ENCODE measurements around the gene ANKRD10.
"Not testable (repeated sequence)": the region's sequence is repeated elsewhere in the genome, so short reads cannot be mapped to it uniquely, and the experiment has no call there.

The ANKRD10 gene

DNA sequence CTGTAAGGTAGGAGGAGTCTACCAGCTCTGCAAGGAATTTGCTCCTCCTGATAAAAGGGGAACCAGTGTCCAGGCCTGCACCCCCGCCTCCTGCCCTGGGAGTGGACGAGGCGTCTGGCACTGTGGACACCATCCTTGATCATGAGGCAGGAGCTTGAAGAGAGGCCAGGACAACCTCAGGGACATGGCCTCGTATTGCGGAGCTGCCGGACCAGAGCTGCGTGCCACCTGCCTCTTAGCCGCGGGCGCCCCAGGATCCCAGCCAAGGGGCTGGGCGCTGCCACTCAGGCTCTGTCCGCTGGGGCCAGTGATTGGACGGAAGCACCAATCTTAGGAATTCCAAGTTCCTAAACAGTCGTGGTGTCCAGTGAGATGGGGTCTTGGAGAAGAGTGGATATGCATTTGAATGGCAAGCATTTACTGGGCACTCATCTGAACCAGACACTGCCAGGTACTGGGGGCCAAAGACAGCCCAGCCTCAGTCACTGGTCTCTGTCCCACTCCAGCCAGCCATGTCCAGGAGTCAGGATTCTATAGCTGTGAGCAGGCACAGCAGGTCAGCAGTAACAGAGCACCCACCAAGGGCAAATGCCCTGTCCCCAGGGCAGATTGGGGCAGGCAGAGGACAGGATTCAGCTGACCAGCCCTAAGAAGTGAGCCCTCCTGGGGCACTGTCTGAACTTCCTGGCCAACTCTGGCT is 39.1 kb upstream of the ANKRD10 start:
- TF ChIP-seq ISL1 (CRISPR knock-in tag; IDR thresholded peaks at IDR 0.05) (no peak), RARB (CRISPR knock-in tag; IDR thresholded peaks at IDR 0.05) (no peak), GLIS3 (CRISPR knock-in tag; IDR thresholded peaks at IDR 0.05) (no peak), TCF4 (CRISPR knock-in tag; IDR thresholded peaks at IDR 0.05; ENCODE audit: borderline replicate concordance) (no peak), OSR1 (CRISPR knock-in tag; IDR thresholded peaks at IDR 0.05) (no peak), BACH2 (CRISPR knock-in tag; IDR thresholded peaks at IDR 0.05; ENCODE audit: borderline replicate concordance) (no peak), CSDC2 (CRISPR knock-in tag; IDR thresholded peaks at IDR 0.05) (no peak), ZNF565 (CRISPR knock-in tag; conservative IDR thresholded peaks at IDR 0.05; ENCODE audit: low read depth) (no peak), PPARA (CRISPR knock-in tag; IDR thresholded peaks at IDR 0.05; ENCODE audit: borderline replicate concordance) (no peak), ZFP30 (CRISPR knock-in tag; IDR thresholded peaks at IDR 0.05) (no peak), TOX (CRISPR knock-in tag; IDR thresholded peaks at IDR 0.05; ENCODE audit: borderline replicate concordance) (no peak), ZC3H10 (CRISPR knock-in tag; IDR thresholded peaks at IDR 0.05) (no peak)
- TF ChIP-seq, protein P1, sequence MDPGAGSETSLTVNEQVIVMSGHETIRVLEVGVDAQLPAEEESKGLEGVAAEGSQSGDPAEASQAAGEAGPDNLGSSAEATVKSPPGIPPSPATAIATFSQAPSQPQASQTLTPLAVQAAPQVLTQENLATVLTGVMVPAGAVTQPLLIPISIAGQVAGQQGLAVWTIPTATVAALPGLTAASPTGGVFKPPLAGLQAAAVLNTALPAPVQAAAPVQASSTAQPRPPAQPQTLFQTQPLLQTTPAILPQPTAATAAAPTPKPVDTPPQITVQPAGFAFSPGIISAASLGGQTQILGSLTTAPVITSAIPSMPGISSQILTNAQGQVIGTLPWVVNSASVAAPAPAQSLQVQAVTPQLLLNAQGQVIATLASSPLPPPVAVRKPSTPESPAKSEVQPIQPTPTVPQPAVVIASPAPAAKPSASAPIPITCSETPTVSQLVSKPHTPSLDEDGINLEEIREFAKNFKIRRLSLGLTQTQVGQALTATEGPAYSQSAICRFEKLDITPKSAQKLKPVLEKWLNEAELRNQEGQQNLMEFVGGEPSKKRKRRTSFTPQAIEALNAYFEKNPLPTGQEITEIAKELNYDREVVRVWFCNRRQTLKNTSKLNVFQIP (CRISPR knock-in tag; IDR thresholded peaks at IDR 0.05; ENCODE audit: borderline replicate concordance, low read depth), result no peak
- TF ChIP-seq, protein P2, sequence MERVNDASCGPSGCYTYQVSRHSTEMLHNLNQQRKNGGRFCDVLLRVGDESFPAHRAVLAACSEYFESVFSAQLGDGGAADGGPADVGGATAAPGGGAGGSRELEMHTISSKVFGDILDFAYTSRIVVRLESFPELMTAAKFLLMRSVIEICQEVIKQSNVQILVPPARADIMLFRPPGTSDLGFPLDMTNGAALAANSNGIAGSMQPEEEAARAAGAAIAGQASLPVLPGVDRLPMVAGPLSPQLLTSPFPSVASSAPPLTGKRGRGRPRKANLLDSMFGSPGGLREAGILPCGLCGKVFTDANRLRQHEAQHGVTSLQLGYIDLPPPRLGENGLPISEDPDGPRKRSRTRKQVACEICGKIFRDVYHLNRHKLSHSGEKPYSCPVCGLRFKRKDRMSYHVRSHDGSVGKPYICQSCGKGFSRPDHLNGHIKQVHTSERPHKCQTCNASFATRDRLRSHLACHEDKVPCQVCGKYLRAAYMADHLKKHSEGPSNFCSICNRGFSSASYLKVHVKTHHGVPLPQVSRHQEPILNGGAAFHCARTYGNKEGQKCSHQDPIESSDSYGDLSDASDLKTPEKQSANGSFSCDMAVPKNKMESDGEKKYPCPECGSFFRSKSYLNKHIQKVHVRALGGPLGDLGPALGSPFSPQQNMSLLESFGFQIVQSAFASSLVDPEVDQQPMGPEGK (CRISPR knock-in tag; IDR thresholded peaks at IDR 0.05; ENCODE audit: borderline replicate concordance), result no peak
- TF ChIP-seq, protein P3, sequence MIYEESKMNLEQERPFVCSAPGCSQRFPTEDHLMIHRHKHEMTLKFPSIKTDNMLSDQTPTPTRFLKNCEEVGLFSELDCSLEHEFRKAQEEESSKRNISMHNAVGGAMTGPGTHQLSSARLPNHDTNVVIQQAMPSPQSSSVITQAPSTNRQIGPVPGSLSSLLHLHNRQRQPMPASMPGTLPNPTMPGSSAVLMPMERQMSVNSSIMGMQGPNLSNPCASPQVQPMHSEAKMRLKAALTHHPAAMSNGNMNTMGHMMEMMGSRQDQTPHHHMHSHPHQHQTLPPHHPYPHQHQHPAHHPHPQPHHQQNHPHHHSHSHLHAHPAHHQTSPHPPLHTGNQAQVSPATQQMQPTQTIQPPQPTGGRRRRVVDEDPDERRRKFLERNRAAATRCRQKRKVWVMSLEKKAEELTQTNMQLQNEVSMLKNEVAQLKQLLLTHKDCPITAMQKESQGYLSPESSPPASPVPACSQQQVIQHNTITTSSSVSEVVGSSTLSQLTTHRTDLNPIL (CRISPR knock-in tag; IDR thresholded peaks at IDR 0.05; ENCODE audit: low read depth), result no peak
- ATAC-seq, result no peak

DNA sequence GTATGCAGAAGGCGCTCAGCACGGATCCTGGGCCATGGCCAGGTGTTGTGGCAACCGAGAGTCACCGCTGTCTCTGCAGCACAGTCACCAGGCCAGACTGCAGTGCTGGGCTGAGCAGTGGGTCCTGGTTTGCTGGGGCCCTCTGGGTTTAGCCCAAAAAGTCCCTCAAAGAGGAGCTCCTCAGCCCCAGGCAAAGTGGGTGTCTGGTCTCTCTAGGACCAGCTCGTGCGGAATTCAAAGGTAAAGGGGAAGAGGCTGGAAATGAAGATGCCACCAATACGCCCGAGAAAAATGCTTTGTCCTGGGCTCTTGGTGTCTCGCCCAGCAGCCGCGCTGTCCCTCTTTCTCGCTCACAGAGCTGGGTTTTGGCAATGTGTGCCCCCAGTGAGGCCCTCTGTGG is 38.5 kb upstream of the ANKRD10 start:
- TF ChIP-seq PPARA (CRISPR knock-in tag; IDR thresholded peaks at IDR 0.05; ENCODE audit: borderline replicate concordance) (no peak), ZFP30 (CRISPR knock-in tag; IDR thresholded peaks at IDR 0.05) (no peak), CSDC2 (CRISPR knock-in tag; IDR thresholded peaks at IDR 0.05) (no peak), ZC3H10 (CRISPR knock-in tag; IDR thresholded peaks at IDR 0.05) (no peak), GLIS3 (CRISPR knock-in tag; IDR thresholded peaks at IDR 0.05) (no peak), ZNF70 (CRISPR knock-in tag; IDR thresholded peaks at IDR 0.05) (no peak), TCF4 (CRISPR knock-in tag; IDR thresholded peaks at IDR 0.05; ENCODE audit: borderline replicate concordance) (no peak), ARNTL (CRISPR knock-in tag; IDR thresholded peaks at IDR 0.05; ENCODE audit: borderline replicate concordance, low read depth) (no peak)
- no peak for ATAC-seq

DNA sequence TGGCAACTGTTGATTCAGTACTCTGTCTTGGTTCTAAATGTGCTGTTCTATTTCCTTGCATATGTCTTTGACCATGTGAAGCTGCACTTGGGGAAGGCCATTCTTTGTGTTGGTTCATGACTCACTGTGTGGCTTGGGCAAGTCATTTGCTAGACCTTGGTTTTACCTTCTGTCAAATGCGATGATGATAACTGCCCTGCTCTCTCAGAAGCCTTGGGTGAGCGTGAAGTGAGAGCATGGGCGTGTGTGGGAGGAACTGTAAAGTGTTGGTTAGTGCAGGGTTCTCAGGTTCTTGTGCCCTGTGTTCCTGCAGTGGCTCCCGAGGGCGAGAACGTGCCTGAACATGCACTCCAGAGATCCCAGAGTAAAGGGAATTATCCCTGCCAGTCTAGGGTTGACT is 37.3 kb upstream of the ANKRD10 start:
- not testable (repeated sequence) for ATAC-seq

DNA sequence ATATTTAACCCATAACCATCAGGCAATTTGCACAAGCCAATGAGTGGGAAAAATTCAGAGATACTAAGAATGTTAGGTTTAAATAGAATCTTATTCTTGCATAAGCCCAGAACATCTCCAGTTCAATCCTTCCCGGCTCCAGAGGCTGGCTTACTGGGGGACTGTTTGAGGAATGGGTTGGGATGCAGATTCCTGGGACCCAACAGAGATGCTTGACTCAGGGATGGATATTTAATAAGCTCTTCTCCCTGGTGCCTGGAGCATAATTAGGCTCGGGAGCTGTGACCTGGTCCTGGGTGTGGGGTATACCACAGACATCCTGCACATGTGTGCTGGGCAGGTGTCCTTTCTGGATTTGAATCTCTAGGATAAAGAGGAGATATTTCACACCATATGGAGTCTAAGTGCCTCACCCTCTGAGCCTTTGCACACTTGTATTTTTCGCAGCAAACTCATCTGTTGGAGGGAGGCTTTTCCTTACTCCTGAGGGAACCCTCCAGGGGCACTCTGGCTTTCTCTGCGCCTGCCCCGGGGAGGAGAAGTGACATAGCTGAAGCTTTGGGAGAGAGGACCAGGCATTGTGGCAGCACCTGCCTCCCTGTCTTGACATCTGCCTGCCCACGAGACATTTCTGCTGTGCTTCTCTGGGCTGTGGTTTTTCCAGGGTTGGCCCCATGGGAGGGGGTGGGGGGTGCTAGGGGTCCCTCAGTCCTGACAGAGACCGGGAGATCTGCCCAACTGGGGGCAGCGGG is 36.1 kb upstream of the ANKRD10 start:
- TF ChIP-seq ZC3H10 (CRISPR knock-in tag; IDR thresholded peaks at IDR 0.05) (no peak), ZNF8 (CRISPR knock-in tag; IDR thresholded peaks at IDR 0.05) (no peak), PPARA (CRISPR knock-in tag; IDR thresholded peaks at IDR 0.05; ENCODE audit: borderline replicate concordance) (no peak)
- TF ChIP-seq, protein P4, sequence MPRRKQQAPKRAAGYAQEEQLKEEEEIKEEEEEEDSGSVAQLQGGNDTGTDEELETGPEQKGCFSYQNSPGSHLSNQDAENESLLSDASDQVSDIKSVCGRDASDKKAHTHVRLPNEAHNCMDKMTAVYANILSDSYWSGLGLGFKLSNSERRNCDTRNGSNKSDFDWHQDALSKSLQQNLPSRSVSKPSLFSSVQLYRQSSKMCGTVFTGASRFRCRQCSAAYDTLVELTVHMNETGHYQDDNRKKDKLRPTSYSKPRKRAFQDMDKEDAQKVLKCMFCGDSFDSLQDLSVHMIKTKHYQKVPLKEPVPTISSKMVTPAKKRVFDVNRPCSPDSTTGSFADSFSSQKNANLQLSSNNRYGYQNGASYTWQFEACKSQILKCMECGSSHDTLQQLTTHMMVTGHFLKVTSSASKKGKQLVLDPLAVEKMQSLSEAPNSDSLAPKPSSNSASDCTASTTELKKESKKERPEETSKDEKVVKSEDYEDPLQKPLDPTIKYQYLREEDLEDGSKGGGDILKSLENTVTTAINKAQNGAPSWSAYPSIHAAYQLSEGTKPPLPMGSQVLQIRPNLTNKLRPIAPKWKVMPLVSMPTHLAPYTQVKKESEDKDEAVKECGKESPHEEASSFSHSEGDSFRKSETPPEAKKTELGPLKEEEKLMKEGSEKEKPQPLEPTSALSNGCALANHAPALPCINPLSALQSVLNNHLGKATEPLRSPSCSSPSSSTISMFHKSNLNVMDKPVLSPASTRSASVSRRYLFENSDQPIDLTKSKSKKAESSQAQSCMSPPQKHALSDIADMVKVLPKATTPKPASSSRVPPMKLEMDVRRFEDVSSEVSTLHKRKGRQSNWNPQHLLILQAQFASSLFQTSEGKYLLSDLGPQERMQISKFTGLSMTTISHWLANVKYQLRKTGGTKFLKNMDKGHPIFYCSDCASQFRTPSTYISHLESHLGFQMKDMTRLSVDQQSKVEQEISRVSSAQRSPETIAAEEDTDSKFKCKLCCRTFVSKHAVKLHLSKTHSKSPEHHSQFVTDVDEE (CRISPR knock-in tag; IDR thresholded peaks at IDR 0.05), result no peak
- no peak for ATAC-seq

All from SK-N-SH treated with all-trans-retinoic acid at 6 μM for 48 hours (cell line).